EL (cell line): ENCODE data around the gene ZBTB32.

ENCODE experiments used
- DNase-seq: peaks from one replicate; pipeline ENCODE4 v3.0.0-alpha.2; 2016

The ZBTB32 gene

DNA sequence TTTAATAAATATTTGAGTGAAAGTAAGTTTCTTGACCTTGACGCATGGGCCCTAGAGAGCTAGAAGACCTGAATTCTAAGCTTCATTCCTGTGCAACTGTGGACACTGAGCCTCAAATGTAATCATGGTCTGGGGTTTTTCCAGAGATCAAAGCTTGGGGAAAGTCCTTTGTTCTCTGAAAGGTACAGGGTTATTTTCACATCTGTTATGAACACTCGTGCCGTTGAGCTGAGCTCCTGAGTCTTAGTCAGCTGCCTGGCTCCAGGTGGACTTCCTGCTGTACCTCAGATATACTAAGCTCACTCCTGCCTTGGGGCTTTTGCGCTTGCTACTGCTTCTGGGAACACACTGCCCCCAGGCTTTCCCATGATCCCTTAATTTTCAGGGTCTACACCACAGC, 7.5 kb upstream of the ZBTB32 start:
- DNase-seq = no peak

- DNase-seq = peak; percentile 98
Observed at GRCh38 chr19:35702223-35703012, 1.9 kb upstream of the ZBTB32 start.

GRCh38 chr19:35703343-35703742, 1.0 kb upstream of the ZBTB32 start:
- no peak for DNase-seq

DNA sequence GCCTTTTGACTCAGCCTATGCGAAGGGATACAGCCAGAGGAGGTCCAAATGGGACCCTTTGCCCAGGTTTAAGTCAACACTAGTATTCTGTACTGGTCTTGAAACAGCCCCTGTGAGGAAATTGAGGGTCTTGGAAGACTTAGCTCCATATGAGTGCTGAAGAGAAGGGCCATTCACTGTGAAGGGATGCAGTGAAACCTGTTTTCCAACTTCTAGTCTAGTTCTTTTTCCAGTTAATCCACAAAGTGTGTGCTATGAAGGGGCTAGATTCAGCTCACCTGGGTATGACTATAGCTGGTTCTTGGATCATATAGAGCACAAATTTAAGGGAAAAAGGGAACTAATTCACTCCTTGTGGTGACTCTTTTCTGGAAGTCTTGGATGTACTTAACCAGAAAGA, 4.0 kb downstream of the ZBTB32 start:
- no peak for DNase-seq

DNA sequence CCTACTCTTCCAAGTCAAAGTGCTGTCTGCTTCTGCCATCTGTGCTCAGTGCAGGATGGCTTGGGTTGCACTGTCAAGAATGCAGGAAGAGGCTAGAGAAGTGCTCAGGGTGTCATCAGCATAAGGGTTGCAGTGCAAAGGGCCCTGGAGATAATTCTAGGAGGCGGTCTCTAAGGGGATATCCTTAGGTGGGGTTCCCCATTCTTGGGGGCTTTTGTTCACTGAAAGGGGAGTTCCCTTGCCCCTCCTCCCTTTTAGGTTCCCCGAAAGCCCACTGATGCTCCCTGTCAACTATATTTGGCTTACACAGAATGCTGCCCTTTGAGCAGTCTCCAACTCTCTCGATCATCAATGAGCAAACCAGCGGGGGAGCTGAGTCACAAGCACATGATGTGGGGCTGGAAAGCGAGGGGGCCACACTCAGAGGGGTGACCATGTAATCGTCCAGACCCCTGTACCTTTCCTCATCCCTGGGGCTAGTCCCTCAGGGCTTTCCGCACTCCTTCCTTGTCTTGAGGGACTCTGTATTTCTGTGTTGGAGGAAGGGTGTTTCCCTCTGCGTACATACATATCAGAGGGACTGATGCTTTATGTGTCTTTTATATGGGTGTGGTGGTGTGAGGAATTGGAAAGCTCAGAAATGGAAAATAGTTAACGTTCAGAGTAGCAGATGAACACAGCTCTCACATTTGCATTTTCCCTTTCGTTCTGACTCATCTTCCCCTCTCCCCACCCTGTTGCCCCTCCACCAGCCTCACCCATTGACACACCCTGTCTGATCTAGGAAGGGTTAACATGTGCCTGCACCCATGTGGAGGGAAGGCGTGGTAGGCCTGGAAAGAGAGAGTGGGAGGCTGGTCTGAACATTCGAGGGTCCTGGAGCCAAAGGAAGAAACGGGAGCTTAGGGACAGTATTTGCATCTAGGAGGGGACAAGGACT, 6.7 kb downstream of the ZBTB32 start:
- no peak for DNase-seq

DNA sequence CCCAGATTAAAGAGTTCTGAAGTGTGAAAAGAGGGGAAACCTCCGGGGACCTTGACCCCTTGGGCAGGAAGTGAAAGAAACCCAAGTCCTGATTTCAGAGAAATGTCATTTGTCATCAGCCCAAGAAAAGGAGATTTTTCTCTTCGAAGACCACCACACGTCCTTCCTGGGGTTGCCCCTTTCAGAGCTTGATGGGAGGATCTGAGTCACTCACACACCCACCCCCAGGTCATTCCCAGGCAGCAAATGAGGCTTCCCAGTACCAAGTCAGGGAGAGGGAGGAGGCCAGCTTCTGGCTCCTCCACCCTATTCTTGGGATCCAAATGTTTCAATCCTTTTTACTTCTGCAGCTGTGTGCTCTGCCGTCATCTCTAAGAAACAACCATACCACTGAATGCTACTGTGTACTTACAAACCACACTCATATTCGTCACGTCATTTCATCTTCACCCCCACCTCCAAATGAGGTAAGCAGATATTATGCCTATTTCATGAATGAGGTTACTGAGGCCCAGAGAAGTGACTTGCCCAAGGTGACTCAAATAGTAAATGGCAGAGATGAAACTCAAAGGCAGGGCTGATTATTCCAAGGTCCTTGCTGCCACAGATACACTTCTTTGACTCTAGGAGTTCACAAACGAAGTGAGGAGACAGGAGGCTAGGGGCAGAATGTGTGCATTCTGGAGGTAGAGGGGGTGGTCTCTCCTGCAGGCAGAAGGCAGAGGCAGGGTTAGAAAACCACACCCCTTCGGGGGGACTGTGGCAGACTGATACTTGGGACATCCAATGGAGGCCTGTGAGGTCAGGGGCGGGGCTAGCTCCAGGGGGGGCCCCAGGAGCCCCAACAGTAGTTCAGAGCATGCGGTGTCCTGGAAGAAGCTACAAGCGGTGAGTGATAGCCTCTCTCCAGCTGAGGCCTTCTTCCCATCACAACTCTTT, 8.5 kb downstream of the ZBTB32 start:
- DNase-seq = no peak

GRCh38 chr19:35713506-35713850, 9.1 kb downstream of the ZBTB32 start:
- no peak for DNase-seq

DNA sequence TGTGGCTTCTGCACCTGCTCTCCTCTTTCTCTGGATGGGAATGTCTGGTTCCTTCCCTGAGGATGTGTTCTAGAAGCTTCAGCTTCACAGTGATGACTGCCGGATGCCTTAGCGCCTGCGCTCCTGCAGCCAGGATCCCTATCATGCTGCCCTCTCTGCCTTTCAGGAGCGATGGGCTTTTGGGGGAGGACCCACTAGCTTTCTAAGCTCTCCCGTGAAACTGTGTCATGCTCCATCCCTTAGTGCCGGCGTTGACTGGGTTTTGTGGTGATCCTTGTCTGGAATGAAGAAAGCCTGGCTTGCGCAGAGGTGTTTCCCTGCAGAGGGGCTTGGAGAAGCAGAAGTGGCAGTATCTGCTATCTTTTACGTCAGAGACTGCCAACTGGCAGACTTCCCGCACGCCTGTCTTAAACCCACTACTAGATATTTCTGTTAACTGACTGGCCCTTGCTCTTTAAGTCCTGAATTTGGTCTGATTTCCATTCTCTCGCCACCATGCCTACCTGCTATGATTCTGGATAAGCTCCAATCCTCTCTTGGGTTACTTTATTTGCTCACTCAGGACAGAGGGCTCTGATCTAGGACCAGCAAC, 9.6 kb downstream of the ZBTB32 start:
- no peak for DNase-seq

DNA sequence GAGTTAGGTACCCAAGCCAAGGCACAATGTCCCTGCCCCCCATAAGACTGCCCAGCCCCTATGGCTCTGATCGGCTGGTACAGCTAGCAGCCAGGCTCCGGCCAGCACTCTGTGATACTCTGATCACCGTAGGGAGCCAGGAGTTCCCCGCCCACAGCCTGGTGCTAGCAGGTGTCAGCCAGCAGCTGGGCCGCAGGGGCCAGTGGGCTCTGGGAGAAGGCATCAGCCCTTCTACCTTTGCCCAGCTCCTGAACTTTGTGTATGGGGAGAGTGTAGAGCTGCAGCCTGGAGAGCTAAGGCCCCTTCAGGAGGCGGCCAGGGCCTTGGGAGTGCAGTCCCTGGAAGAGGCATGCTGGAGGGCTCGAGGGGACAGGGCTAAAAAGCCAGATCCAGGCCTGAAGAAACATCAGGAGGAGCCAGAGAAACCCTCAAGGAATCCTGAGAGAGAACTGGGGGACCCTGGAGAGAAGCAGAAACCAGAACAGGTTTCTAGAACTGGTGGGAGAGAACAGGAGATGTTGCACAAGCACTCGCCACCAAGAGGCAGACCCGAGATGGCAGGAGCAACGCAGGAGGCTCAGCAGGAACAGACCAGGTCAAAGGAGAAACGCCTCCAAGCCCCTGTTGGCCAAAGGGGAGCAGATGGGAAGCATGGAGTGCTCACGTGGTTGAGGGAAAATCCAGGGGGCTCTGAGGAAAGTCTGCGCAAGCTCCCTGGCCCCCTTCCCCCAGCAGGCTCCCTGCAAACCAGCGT, 10.4 kb downstream of the ZBTB32 start:
- DNase-seq = no peak

DNA sequence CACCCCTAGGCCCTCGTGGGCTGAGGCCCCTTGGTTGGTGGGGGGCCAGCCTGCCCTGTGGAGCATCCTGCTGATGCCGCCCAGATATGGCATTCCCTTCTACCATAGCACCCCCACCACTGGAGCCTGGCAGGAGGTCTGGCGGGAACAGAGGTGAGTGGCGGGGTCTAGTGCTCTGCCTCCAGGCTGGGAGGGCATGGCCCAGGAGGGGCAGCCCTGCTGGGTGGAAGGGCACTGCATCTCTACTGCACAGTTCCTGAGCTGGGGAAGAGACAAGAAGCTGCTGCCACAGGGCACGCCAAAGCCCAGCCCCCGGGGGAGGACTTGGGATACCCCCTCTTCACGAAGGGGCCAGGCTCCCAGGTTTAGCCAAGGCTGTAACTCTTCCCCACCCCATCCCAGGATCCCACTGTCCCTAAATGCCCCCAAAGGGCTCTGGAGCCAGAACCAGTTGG, 11.0 kb downstream of the ZBTB32 start:
- DNase-seq = no peak

DNA sequence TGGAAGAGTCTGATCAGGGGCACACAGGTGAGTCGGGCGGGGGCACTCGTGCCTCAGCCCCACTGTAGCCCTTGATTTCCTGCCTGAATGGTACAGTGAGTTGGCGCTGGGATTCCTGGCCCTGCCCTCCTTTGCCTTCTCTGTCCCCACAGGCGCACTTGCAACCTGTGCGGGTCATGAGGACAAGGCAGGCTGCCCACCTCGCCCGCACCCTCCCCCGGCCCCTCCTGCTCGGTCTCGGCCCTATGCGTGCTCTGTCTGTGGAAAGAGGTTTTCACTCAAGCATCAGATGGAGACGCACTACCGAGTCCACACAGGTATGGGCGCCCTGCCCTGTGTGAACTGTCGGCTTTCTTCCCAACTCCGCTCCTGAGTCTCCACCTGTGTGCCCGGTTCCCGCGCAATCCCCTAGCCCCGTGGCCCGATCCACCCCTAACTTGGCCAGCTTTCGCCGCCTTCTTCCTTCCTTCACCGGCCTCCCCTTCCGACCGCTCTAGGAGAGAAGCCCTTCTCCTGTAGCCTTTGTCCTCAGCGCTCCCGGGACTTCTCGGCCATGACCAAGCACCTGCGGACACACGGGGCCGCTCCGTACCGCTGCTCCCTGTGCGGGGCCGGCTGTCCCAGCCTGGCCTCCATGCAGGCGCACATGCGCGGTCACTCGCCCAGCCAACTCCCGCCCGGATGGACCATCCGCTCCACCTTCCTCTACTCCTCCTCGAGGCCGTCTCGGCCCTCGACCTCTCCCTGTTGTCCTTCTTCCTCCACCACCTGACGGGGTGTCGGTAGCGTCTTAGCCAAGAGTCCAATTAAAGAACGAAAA, 11.8 kb downstream of the ZBTB32 start:
- DNase-seq = no peak

DNA sequence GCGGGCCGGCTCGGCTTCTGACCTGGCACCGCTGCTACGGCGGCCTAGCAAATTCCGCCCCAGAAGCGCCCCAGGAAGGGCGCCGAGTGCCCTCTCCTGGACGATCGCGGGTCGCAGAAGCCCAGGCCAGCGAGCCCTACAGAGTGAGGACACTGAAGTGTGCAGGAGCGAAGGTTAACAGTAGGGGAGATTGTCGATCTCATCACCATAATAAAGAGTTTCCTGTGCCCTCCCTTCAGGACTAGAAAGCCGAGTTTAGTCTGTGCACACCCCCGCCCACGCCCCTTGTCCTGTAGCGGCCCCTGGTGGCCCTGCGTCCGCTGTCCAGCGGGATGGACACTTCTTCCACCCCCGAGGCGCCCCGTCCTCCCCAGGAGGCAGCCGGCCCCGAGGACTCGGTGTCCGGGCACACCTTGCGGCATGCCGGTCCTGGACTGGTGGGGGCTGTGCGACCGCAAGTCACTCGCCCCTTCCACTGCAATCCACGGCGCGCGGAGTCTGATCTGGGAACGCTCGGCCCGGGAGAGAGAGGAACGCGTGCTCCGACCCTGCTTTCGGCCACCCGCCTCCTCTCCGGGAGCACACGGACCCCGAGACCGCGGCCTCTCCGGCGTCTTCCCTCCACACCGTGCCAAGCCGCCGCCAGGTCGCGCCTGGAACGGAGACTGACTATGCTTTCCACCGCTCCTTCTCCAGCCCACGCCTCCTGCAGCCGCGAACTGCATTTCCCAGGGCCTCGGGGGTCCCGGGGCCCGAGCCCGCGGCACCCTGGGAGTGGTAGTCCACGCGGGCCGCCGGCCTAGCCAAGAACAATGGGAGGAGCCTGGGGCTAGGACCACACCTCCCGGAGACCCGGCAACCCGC, 12.7 kb downstream of the ZBTB32 start:
- peak; percentile 88 for DNase-seq

GRCh38 chr19:35717665-35718344, 13.4 kb downstream of the ZBTB32 start, which contains the start of gene KMT2B:
KMT2B (plus strand) TSS chr19:35718003; CDS start chr19:35718019, 16 bp downstream.
- peak; percentile 96 for DNase-seq

DNA sequence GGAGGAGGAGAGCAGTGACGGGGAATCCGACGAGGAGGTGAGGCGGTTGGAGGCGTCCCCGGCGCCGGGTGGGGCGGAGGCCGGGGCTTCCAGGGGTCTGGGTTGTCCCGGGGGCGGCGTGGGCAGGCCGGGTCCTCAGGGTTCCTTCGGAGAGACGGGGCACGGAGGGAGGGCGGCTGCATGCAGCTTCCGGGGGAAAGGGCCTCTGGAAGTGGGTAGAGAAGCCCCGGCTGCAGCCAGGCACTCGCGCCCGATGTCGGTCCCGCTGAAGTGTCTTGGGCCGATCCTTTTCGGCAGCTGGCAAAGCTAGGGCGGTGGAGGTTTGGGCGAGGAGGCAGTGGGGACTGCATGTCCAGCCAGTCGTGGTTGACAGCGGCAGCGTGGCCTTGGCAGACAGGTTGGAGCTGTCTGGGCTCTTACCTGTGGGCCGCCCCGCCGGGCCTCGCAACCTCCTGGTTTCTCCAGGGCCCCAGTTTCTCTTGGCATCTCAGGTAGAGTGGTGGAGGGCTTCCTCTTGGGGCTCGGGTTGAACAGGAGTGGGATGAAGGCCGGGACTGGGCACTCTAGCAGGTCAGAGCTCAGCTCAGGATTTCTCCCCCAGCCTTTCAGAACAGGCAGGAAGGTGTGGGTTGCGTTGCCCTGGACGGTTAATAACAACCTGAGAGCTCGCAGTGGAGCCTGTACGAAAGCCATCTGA, 14.1 kb downstream of the ZBTB32 start:
- peak; percentile 30 for DNase-seq

- no peak for DNase-seq
Observed at GRCh38 chr19:35719402-35720162, 15.2 kb downstream of the ZBTB32 start.

DNA sequence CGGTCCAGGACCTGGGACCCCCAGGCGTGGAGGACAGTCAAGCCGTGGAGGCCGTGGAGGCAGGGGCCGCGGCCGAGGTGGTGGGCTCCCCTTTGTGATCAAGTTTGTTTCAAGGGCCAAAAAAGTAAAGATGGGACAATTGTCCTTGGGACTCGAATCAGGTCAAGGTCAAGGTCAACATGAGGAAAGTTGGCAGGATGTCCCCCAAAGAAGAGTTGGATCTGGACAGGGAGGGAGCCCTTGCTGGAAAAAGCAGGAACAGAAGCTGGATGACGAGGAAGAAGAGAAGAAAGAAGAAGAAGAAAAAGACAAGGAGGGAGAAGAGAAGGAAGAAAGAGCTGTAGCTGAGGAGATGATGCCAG, 15.8 kb downstream of the ZBTB32 start:
- no peak for DNase-seq

GRCh38 chr19:35720648-35721047, 16.3 kb downstream of the ZBTB32 start:
- no peak for DNase-seq

GRCh38 chr19:35721374-35721773, 17.0 kb downstream of the ZBTB32 start:
- no peak for DNase-seq
